OCI-LY3 (cell line): ENCODE measurements around the gene NOL3.

Experiments used
- CTCF ChIP-seq: fragments of 200-600, 300-600 bp; sonication (generic); IDR thresholded peaks from 2 replicates; pipeline ENCODE4 v1.5.1; 2014; ENCODE audit warnings: antibody characterized with exemption, low read length, low read depth
- EZH2phosphoT487 ChIP-seq: fragments of 200-600 bp; shearing (Covaris generic); IDR thresholded peaks from 2 replicates; pipeline ENCODE4 v1.6.1; 2018; ENCODE audit warnings: antibody characterized with exemption, mixed run types, low read depth

- peak; percentile 33 for TF ChIP-seq CTCF
- no peak for TF ChIP-seq EZH2phosphoT487
These were observed 14.8 kb upstream of the NOL3 start for GRCh38 chr16:67155295-67156142.
